ENCODE data around the gene ASB16.

ASB16 gene

GRCh38 chr17:44188576-44189403, 18.3 kb downstream of the ASB16 start:
- no peak for DNase-seq (ENCODE audit: low read depth, low spot score)

- DNase-seq (ENCODE audit: low read depth, low spot score) = no peak
Observed at GRCh38 chr17:44190481-44190880, 20.0 kb downstream of the ASB16 start.

DNA sequence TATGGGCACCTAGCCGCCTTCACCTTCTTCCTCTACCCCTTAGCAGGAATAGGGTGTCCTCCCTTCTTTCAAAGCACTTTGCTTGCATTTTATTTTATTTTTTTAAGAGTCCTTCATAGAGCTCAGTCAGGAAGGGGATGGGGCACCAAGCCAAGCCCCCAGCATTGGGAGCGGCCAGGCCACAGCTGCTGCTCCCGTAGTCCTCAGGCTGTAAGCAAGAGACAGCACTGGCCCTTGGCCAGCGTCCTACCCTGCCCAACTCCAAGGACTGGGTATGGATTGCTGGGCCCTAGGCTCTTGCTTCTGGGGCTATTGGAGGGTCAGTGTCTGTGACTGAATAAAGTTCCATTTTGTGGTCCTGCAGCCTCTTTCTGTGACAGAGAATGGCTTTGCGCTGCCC, 20.9 kb downstream of the ASB16 start:
- no peak for DNase-seq (ENCODE audit: low read depth, low spot score)

GRCh38 chr17:44191941-44192496, 21.5 kb downstream of the ASB16 start:
- no peak for DNase-seq (ENCODE audit: low read depth, low spot score)

GRCh38 chr17:44192750-44193149, 22.2 kb downstream of the ASB16 start:
- DNase-seq (ENCODE audit: low read depth, low spot score) = no peak

DNA sequence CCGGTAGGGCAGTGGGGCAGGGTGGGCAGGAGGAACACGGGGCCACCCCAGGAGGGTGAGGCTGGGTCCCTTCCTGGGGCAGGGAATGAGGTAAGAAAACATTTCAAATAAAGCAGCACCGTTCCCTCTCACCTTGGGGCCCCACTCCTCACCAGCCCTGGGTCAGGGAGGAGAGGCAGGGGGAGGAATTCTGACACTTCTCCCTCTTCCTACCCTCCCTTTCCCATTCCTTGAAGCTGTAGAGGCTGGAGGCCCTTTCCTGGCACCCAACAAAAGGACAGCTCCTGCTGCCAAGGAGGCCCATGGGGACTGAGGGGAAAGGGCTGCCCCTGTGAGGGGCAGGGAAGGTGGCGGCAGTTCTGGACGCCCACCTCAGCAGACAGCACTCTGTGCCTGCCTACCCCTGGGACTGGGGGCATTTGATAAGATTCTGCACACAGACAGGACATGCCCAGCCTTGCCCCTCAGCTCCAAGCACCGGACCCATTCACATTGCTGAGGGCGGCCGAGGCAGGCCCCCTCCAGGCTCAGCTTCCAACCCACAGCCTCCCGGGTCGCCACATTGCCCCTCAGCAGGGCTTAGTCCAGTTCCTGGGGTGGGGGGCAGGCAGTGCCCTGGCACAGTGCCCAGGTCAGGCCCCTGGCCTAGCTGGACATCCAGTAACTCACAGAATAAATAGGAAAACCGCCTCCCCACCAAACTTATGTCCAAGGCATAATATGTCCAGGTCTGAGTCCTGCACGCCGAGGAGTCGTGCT, 23.0 kb downstream of the ASB16 start:
- DNase-seq (ENCODE audit: low read depth, low spot score) = no peak

GRCh38 chr17:44197107-44197506, 26.6 kb downstream of the ASB16 start:
- DNase-seq (ENCODE audit: low read depth, low spot score) = no peak

DNA sequence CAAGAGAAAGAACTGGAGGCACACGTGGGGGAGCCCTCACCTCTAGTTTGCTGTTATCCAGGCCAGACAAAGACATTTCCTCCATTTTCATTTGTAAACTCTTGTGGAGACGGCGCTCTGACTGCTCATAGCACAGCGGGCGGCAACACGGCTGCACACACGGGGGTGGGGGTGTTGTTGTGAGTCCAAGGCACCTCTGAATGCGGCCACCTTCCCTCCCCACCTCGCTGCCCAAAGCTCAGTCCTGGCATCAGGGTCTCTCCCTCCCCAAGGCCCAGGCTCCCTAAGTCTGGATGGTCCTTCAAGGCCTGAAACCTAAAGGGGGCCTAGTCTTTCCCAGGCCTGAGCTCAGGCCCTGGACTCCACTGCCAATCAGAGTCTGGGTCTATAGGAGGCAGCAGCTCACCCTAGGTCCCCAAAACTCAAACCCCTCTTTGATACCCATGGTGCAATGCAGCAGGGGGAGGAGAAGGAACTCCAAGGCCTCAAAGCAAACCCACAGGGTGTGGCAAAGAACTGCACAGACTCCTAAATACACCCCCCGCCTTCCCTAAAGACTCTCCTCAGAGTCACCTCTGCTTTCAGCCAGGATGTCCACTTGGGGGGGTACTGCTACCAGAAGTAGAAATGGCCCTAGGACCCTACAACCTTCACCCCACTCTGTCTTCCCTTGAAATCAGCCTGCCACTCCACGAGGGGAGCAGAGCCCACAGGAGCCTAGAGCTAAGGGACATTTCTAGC, 27.6 kb downstream of the ASB16 start:
- no peak for DNase-seq (ENCODE audit: low read depth, low spot score)

DNA sequence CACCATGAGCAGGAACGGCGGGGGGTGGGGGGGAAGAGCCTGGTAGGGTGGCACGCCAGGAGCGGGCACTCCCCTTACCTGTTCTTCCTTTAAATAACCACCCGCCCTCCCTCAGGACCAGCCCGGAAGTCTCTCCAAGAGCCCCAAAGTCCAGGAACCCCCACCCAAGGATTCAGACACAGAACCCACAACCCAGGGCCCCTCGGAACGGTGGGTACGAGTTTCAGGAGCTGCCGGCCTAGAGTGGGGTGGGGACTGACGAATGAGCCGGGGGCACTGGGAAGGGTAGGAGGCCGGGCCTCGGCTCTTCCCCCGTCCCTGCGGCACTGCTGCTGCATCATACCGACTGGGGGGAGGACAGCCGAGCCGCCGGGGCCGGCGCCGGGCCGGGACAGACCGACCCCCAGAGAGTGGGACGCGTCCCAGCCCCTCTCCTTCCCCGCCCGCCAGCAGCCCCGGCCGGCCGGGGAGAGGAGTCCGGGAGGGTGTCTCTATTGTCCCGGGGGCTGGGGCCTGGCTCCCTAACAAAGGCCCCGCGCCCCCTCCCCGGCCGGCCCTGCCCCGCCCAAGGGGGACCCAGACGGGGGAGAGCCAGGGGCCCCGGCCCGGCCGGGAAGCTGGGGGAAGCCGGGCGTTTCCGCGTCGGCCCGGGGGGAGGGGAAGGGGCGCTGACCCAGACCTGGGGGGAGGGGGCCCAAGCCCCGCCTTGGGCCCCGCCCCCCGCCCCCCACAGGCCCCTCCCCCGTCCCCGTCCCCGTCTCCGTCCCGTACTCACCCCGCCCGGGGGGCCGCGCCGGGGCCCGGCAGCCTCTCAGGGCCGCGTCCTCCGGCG, 28.4 kb downstream of the ASB16 start:
- DNase-seq (ENCODE audit: low read depth, low spot score) = no peak

DNA sequence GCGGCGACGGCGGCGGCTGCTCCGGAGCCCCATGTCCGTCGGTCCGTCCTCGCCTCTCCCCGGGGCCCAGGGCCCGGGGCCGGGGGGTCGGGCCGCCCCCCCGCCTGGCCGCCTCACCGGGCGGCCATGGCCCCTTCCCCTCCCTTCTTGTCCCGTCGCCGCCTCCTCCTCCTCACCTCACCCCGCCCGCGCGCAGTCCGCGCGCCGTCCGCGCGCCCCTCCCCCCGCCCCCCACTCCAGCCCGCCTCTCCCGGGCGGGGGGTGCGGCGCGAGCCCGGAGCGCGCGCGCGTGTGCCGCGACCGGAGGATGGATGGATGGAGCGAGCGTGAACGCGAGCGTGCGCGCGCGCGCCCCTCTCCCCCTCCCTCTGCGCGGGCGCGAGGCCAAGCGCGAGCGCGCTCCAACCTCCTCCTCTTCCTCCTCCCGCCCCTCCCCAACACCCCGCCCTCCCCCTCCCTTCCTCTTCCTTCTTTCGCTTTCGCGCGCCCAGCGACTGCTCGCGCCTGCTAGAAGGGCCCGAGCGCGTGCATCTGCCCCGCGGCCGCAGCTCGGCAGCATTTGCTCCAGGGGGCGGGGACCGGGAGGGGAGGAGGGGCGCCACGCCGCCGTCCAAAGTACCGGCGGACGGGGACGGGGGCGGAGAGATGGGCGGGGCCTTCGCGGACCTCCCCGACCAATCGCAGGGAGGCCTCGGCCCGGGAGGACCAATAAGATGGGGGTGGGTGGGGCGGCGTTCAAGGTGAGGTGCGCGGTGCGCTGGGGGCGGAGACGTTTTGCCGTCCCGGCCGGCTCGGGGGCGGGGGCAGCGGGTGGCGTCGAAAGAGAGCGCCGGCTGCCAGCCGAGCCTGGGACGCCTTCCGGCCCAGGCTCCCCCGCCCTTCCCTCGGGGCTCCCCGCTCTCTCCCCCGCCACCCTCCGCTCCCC, 29.3 kb downstream of the ASB16 start, which contains the start of gene ATXN7L3:
Gene ATXN7L3 (minus strand): TSS at position 332 of the 925 bp plus-strand sequence. CDS start 1,814 bp downstream, outside the sequence.
- DNase-seq (ENCODE audit: low read depth, low spot score) = peak; percentile 94

DNA sequence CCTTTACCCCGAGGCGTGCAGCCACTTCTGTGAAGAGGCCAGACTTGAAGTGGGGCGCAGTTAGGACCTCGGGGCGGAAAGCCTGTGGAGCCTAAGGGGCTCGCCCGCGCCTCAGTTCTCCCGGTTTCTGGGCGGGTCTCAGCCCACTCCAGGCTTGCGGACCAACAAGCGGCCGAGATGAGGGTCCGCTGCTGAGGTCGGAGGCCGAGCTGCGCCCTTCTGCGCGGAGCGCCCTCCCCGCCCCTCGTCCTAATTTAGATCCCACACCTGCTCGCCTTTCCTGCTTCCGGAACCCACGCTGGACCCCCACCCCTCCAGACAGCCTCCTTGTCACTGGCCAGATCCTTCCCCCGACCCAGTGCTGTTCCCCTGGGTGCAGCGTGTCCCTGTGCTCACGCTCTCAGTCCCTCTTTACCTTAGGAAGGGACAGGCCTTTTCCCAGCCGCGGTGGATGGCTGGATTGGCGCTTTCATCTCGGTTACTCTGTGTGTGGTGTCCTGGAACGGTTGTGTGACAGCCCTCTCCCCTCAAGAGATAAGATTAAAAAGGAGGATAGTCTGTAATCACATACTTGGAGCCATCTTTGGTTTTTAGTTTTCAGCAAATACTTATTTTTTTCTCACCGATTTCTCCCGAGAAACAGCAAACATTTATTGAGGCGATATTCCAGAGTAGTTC, 30.1 kb downstream of the ASB16 start:
- no peak for DNase-seq (ENCODE audit: low read depth, low spot score)

DNA sequence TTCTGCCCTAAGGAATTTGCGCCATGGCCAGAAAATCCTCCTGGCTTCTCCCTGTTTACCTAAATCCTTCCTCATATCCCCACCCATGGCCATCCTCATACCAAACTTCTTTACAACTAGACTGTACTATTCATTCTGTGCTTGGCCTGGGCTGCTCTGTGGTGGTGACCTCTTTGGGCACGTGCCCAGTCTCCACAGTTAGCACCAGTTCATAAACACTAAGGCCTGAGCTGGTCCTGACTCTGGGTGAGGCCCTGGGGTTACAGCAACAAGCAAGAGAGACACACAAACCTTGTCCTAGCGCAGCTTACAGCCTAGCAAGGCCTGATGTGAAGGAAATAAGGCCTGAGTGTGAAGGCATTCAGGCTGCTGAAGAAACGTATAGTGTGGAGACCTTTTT, 32.3 kb downstream of the ASB16 start:
- no peak for DNase-seq (ENCODE audit: low read depth, low spot score)

DNA sequence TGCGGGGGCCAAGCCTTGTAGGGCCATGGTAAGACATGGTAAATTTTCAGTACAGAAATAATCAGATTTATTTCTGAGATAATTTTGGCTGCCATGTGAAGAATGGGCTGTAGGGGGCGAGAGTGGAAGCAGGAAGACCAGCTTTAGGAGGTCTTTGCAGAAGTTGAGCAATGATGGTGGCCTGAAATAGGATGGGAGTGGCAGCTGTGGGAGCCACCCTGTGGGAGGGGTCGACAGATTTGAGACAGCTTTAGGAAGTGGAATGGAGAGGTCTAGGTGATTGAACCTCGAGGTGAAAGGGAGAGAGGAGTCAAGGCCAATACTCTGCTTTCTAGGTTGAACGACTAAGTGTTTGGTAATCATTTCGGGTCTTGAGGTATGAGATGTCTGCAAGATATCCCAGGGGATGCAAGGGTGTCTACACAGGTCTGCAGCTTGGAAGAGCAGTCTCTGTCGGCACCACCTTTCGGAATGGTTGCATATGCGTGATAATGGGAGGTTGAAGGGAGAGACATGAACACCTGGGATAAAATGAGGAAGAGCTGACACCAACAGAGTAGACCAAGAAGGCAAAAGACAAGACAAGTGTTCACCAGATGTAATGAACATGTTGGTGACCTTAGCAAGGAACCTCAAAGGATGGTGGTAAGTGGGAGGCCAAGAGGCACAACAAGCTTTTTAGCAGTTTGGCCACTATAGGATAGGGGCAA, 33.4 kb downstream of the ASB16 start:
- DNase-seq (ENCODE audit: low read depth, low spot score) = no peak

DNA sequence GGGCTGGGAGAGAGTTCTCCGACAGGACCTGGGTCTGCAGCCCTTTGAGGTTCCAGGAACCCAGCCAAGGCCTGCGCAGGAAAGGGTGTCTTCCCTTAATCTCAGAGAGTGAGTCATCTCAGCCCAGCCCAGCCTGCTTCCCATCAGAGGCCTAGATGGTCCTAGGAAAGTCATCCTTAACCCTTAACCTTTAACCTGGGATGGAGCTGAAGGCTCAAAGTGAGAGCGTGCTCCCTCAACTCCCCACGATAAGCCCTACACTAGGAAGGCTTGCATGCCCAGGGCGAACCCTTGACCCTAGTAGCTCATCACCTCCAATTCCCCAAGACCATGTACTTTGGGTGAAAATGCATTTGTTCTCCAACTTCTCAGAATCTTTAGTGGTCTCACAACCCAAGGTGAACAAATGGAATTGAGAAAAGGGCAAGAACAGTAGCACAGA, 34.0 kb downstream of the ASB16 start:
- DNase-seq (ENCODE audit: low read depth, low spot score) = no peak

DNA sequence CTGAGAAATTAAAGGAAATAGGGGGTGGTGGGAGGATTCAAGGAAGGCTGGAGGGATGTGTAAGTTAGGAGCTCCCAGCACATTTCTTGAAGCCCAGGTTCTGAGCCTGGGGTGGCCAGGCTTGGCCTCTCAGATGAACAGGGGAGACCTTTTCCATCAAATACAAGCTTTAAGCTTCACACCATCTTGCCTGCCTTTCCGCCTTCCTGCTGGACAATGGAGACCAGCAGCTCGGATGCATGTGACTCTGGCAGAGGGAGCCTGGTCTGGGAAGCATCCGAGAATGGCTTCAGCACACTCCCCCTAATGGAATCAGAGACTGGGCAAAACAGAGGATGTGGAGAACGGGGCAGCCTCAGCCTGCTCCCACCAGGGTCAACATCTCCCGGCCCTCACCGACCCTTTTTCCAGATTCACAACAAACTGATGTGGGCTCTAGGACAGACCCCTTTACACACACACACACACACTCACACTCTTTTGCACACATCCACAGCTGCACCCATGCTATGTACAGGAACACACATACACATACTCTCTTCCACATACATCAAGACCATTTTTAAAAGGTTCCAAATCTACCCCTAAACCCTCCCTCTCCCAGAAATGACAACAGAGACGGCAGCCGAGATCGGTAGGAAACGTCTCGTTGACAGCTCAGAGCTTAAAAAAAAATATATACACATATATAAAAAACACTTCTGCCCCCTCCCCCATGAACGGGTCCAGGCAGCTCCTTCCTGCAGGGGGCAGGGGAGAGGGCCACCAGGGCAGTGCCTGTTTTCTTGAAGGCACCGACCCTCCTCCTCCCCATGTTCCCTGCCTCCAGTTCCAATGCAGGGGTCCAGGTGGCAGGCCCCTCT, 35.7 kb downstream of the ASB16 start:
- DNase-seq (ENCODE audit: low read depth, low spot score) = no peak

DNA sequence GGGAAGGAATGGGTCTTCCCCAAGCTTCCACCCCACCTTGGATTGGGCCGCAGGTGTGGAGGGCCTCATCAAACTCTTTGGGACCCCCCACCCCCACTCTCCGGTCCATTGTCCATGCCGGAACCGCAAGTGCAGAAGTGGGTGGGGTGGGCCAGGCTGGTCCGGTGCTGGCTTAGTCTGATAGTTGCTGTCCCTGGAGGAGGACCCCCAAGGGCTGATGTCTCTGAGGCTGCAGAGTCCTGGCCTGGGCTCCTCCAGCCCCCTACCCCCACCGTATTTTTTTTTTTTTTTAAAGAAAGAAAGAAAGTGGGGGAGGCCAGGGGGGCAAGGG, 36.3 kb downstream of the ASB16 start:
- no peak for DNase-seq (ENCODE audit: low read depth, low spot score)

GRCh38 chr17:44207319-44207718, 36.8 kb downstream of the ASB16 start:
- no peak for DNase-seq (ENCODE audit: low read depth, low spot score)

GRCh38 chr17:44207743-44208142, 37.2 kb downstream of the ASB16 start:
- DNase-seq (ENCODE audit: low read depth, low spot score) = no peak
